HepG2 (cell line): ENCODE measurements around the gene PTK7. TPM values are rescaled to one million over a fixed set of nuclear protein-coding genes. Genes with fewer than 3 reads are reported as not detected.

Experiments used
- HMGXB4 ChIP-seq, 2 experiments: sonication (generic) in 1 of 2; formaldehyde crosslinking in 1 of 2; IDR thresholded peaks; 2 replicates each; pipeline versions ENCODE4 v1.4.0 to v1.6.1; 2018 to 2020; ENCODE audit warnings: missing genetic modification reagents in 2 of 2, borderline replicate concordance in 1 of 2, low read depth in 1 of 2, mild to moderate bottlenecking in 1 of 2, missing biosample characterization in 1 of 2
- HNF1B ChIP-seq: sonication (generic); formaldehyde crosslinking; IDR thresholded peaks from 2 replicates; pipeline ENCODE4 v1.5.1; 2020; ENCODE audit warnings: mild to moderate bottlenecking, moderate library complexity, missing genetic modification reagents
- KDM3A ChIP-seq: IDR thresholded peaks from 2 replicates; pipeline ENCODE4 v1.6.1; 2018; ENCODE audit warnings: low read depth, missing compliant biosample characterization
- MXI1 ChIP-seq: IDR thresholded peaks from 3 replicates; pipeline ENCODE4 v1.6.1; 2012; ENCODE audit warnings: low read depth, low read length, inconsistent platforms, borderline replicate concordance
- NFE2L2 ChIP-seq: fragments of 150-350 bp; IDR thresholded peaks from 2 replicates; pipeline ENCODE4 v1.6.1; 2014; ENCODE audit warnings: low read length
- SP1 ChIP-seq, 2 experiments: fragments of 450-650 bp in 1 of 2; sonication (generic) in 1 of 2; formaldehyde crosslinking in 1 of 2; IDR thresholded peaks; 2 replicates each; pipeline versions ENCODE4 v1.4.0 to v1.6.1; 2016 to 2020; ENCODE audit warnings: missing genetic modification reagents in 1 of 2
- SUZ12 ChIP-seq: fragments of 150-350 bp; IDR thresholded peaks from 2 replicates; pipeline ENCODE4 v1.6.1; 2014; ENCODE audit warnings: low read depth, low read length
- TAF15 ChIP-seq: fragments of 200-400 bp; formaldehyde crosslinking; IDR thresholded peaks from one replicate; pipeline ENCODE4 v1.6.1; 2018; ENCODE audit warnings: mild to moderate bottlenecking, low read depth, low read length; ENCODE audit not compliant: poor library complexity, severe bottlenecking
- TBL1XR1 ChIP-seq: fragments of 150-350 bp; IDR thresholded peaks from 2 replicates; pipeline ENCODE4 v1.6.1; 2014; ENCODE audit warnings: borderline replicate concordance, low read length; ENCODE audit not compliant: partially characterized antibody
- TEAD2 ChIP-seq: sonication (generic); formaldehyde crosslinking; IDR thresholded peaks from 2 replicates; pipeline ENCODE4 v1.9.0; 2021; ENCODE audit warnings: missing genetic modification reagents
- TFDP1 ChIP-seq: IDR thresholded peaks from 2 replicates; pipeline ENCODE4 v1.6.1; 2016; ENCODE audit warnings: missing compliant biosample characterization, missing genetic modification reagents, borderline replicate concordance
- THAP8 ChIP-seq: sonication (generic); formaldehyde crosslinking; IDR thresholded peaks from 2 replicates; pipeline ENCODE4 v1.5.1; 2020; ENCODE audit warnings: missing genetic modification reagents, mild to moderate bottlenecking, borderline replicate concordance
- ZBTB3 ChIP-seq: sonication (generic); formaldehyde crosslinking; IDR thresholded peaks from 2 replicates; pipeline ENCODE4 v1.4.0; 2020; ENCODE audit warnings: low read depth, mild to moderate bottlenecking, moderate library complexity, missing genetic modification reagents, borderline replicate concordance
- ZMYM2 ChIP-seq: sonication (generic); formaldehyde crosslinking; IDR thresholded peaks from 2 replicates; pipeline ENCODE4 v1.8.0; 2022; ENCODE audit warnings: mild to moderate bottlenecking, missing genetic modification reagents
- ZNF276 ChIP-seq: sonication (generic); formaldehyde crosslinking; IDR thresholded peaks from 2 replicates; pipeline ENCODE4 v1.4.0; 2020; ENCODE audit warnings: mild to moderate bottlenecking, low read depth, missing genetic modification reagents
- ZNF30 ChIP-seq: sonication (generic); formaldehyde crosslinking; IDR thresholded peaks from 2 replicates; pipeline ENCODE4 v1.5.0; 2020; ENCODE audit warnings: mild to moderate bottlenecking, missing genetic modification reagents
- ZNF333 ChIP-seq: sonication (generic); formaldehyde crosslinking; IDR thresholded peaks from 2 replicates; pipeline ENCODE4 v1.4.0; 2020; ENCODE audit warnings: mild to moderate bottlenecking, missing genetic modification reagents, borderline replicate concordance
- ZNF383 ChIP-seq: sonication (generic); formaldehyde crosslinking; IDR thresholded peaks from 2 replicates; pipeline ENCODE4 v1.4.0; 2020; ENCODE audit warnings: missing genetic modification reagents, mild to moderate bottlenecking, borderline replicate concordance
- polyA plus RNA-seq, 8 experiments: library from polyadenylated mRNA; depleted of rRNA in 3 of 8; stranded (reverse) in 7 of 8; unstranded in 1 of 8; fragments of >200 nt; fragmentation: Illumina TruSeq in 4 of 8; extraction: Trizol in 4 of 8; gene quantifications; 2 replicates each; pipeline versions ENCODE4 v1.2.1 to v1.2.3, GENCODE V29; 2011 to 2016; ENCODE audit warnings: low read depth in 4 of 8, missing spikeins in 1 of 8, mixed read lengths in 1 of 8; ENCODE audit not compliant: insufficient read depth in 1 of 8
- total RNA-seq, 5 experiments: library from RNA; depleted of rRNA; stranded (reverse); fragments of >200 nt; fragmentation: Illumina TruSeq; extraction: Trizol; gene quantifications; 2 replicates each; pipeline ENCODE4 v1.2.3, GENCODE V29; 2016; ENCODE audit warnings: low read depth in 1 of 5

Gene PTK7
- total and polyA plus RNA-seq, 2 of the 13 experiments (the other 11 are each of a cell fraction or from before 2014, with no cell fraction given): 98.5 to 99.8 TPM

- TF ChIP-seq HNF1B: peak; percentile 37; the same call in 1 of the 2 replicates
- no peak for TF ChIP-seq TAF15
- TF ChIP-seq NFE2L2: no peak
- no peak for TF ChIP-seq ZMYM2
- TF ChIP-seq ZNF30 (CRISPR knock-in tag): no peak
- TF ChIP-seq ZNF383 (CRISPR knock-in tag): peak; percentile 96; the same call in 1 of the 2 replicates
- no peak for TF ChIP-seq SUZ12
- TF ChIP-seq SP1 (IDR thresholded peaks at IDR 0.05): no peak
- peak; percentile 90 for TF ChIP-seq SP1 (CRISPR knock-in tag; IDR thresholded peaks at IDR 0.05)
- TF ChIP-seq TFDP1 (CRISPR knock-in tag): peak; percentile 91
- no peak for TF ChIP-seq ZNF333 (CRISPR knock-in tag)
- TF ChIP-seq ZNF276 (CRISPR knock-in tag): peak; percentile 84; the same call in 1 of the 2 replicates
- no peak for TF ChIP-seq THAP8 (CRISPR knock-in tag)
- TF ChIP-seq TEAD2 (CRISPR knock-in tag): no peak
- peak; percentile 88; the same call in 1 of the 3 replicates for TF ChIP-seq MXI1
- TF ChIP-seq ZBTB3: peak; percentile 83; the same call in 1 of the 2 replicates
- peak; percentile 70 to 89; a peak in 3 of 4 replicates for TF ChIP-seq HMGXB4 (CRISPR knock-in tag; IDR thresholded peaks at IDR 0.05; ENCODE audit: borderline replicate concordance in 1 of 2, low read depth in 1 of 2)
- peak; percentile 97 for TF ChIP-seq KDM3A (CRISPR knock-in tag)
- TF ChIP-seq TBL1XR1: no peak
Measured at GRCh38 chr6:43181942-43182860, 106.1 kb downstream of the PTK7 start, which contains the start of gene CUL9 (continued).
